ENCODE results near the gene ROGDI.
A peak's percentile ranks its signal among the peaks of the same experiment; 100 is the strongest.

ROGDI gene

DNA sequence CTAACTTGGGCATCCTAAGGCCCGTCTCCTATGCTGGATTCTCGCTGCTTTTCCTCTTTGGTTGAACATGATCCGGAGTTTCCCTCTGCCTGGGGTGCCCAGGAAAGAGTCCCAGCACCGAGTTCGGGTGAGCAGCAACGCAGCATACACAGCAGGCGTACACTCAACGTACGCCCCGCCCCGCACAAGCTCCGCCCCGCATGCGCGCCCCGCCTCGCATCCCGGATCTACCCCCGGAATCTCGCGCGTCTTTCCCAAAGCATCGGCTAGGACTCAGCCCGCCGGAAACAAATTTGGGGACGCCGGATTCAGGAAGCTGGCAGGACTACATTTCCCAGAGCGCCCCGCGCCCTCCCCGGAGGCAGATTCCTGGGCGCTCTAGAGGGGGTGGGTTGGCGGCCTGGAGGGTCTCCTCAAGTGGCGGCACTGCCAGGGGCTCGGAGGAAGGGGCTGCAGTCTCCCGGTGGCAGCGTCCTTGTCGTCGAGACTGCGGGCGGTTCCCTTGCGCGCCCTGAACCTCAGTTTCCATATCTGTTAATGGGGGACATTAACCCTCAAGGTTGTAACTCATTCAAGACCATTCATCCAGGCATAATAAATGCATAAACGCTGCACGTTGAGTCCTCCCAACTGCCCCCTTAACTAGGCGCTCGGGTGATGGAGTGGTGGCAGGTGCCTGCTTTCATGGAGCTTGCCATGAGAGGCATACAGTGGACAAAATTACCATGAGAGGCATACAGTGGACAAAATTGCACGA is 33.7 kb downstream of the ROGDI start:
- peak; percentile 83 for DNase-seq (ENCODE audit: extremely low read depth, low read depth)
- TF ChIP-seq, protein P1, sequence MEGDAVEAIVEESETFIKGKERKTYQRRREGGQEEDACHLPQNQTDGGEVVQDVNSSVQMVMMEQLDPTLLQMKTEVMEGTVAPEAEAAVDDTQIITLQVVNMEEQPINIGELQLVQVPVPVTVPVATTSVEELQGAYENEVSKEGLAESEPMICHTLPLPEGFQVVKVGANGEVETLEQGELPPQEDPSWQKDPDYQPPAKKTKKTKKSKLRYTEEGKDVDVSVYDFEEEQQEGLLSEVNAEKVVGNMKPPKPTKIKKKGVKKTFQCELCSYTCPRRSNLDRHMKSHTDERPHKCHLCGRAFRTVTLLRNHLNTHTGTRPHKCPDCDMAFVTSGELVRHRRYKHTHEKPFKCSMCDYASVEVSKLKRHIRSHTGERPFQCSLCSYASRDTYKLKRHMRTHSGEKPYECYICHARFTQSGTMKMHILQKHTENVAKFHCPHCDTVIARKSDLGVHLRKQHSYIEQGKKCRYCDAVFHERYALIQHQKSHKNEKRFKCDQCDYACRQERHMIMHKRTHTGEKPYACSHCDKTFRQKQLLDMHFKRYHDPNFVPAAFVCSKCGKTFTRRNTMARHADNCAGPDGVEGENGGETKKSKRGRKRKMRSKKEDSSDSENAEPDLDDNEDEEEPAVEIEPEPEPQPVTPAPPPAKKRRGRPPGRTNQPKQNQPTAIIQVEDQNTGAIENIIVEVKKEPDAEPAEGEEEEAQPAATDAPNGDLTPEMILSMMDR (IDR thresholded peaks at IDR 0.05; ENCODE audit: low read depth, low read length, missing control alignments) = no peak
- peak overlapping the region; percentile 46 for H3K4me3 ChIP-seq (replicated peaks; ENCODE audit: low read depth, low read length)

DNA sequence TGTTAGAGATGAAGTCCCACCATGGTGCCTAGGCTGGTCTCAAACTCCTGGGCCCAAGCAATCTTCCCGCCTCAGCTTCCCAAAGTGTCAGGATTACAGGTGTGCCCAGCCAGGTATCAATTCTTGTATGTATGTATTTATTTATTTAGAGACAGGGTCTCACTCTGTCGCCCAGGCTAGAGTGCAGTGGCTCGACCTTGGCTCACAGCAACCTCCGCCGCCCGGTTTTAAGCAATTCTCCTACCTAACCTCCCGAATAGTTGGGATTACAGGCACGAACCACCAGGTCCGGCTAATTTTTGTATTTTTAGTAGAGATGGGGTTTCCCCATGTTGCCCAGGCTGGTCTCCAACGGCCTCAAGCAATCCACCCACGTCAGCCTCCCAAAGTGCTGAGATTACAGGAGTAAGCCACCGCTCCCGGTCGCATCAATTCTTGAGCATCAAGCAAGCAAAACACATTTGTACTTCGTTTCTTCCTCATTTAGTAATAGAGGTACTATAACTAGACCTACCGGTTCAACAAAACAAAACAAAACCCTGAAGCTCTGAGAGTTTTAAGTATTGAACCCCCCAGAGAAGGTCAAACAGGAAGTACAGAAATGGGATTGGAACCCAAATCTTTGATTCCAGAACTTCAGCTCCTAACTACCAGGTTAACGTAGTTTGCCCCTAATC is 34.4 kb downstream of the ROGDI start:
- TF ChIP-seq, protein P1 (IDR thresholded peaks at IDR 0.05; ENCODE audit: low read depth, low read length, missing control alignments) = no peak

DNA sequence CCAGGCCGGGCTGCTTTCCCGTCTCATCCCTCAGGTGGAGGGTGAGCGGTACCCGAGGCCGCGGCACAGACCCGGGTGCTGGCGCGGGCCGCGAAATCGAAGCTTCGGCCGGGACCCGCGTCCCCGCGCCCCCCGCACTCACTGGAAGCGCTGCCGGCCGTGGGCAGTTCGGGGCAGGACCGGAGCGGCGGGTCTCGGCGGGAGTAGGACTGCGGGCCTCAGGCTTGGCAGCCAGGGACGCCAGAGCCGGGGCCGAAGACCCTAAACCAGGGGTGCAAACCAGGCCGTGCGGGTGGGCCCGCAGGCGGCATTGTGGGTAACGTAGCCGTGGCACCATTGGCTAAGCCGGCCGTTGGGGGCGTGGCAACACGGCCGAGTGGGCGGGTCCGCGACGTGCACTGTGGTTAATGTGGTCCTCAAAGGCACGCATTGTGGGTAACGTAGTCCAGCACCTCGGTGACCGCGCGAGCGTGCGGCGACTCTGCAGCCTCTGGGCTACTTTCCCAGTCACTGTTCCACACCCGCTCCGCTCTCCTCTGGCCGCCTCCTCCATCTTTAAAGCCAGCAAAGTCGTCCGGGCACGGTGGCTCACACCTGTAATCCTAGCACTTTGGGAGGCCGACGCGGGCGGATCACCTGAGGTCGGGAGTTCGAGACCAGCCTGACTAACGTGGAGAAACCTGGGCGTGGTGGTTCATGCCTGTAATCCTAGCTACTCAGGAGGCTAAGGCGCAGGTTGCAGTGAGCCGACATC is 35.4 kb downstream of the ROGDI start, which contains the start of gene ZNF500:
Gene ZNF500 (minus strand): TSS at position 288 of the 754 bp plus-strand sequence. CDS start 1,184 bp downstream, outside the sequence.
- DNase-seq (ENCODE audit: extremely low read depth, low read depth) = peak; percentile 96
- TF ChIP-seq, protein P1 (IDR thresholded peaks at IDR 0.05; ENCODE audit: low read depth, low read length, missing control alignments) = no peak
- peak within 1 kb of the TSS; percentile 94 for H3K4me3 ChIP-seq (replicated peaks; ENCODE audit: low read depth, low read length)

More for the DNA sequence above, 34.4 kb downstream of the ROGDI start:
- peak overlapping the region; percentile 46 for H3K4me3 ChIP-seq (replicated peaks; ENCODE audit: low read depth, low read length)
- no peak for DNase-seq (ENCODE audit: extremely low read depth, low read depth)

DNA sequence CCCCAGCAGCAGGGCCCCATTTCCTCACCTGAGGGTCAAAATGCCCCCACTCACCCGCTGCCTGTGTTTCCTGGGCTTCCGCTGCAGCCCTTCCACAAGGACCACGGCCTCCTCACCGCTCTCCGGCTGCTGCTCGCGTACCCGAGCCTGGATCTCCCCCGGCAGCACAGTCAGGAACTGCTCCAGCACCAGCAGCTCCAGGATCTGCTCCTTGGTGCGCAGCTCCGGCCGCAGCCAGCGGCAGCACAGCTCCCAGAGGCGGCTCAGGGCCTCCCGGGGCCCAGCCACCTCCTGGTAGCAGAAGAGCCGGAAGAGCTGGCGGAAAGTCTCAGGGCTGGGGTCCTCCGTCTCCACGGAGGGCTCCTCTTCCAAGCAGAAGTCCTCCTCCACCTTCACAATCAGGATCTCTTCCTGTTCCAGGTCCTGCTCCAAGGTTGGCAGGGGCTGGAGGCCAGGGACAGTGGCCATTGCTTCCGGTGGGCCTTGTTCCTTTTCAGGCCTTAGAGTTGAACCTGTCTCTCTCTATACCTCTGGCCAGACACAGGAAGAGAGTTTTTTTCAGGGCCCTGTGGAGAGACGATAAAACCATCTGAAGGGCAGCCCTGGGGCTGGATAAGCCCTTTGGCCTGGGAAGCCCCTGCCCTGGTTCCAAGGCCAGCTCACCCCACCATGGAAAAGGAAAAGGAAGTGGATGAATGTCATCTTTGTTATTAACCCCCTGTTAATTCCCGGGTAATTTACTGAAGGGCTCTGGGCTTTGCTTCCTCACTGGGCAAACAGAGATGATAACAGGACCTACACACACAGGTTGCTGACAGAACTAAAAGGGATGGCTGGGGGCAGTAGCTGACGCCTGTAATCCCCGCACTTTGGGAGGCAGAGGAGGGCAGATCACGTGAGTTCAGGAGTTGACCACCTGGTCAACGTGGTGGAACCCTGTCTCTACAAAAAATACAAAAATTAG is 36.6 kb downstream of the ROGDI start:
- no peak for DNase-seq (ENCODE audit: extremely low read depth, low read depth)
- TF ChIP-seq, protein P1 (IDR thresholded peaks at IDR 0.05; ENCODE audit: low read depth, low read length, missing control alignments) = no peak
- H3K4me3 ChIP-seq (replicated peaks; ENCODE audit: low read depth, low read length) = peak overlapping the region; percentile 94

DNA sequence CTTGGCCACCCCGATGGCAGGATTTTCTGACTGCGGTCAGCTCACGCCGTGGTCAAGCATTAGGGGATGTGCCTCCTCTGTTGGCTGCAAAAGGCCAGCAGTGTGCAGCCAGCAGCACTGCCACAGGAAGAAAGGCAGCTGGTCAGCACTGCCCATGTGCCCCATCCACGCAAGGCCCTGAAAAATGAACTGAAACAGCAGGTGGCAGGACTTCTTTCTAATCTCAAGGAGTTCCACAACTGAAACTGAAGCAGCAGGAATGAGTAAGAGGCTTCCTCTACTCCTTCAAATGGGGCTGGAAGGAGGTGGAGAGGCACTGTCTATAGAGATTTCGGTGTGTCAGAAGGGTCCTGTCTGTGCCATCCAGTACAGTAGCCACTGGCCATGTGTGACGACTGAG is 38.6 kb downstream of the ROGDI start:
- TF ChIP-seq, protein P1 (IDR thresholded peaks at IDR 0.05; ENCODE audit: low read depth, low read length, missing control alignments) = no peak
- no peak for DNase-seq (ENCODE audit: extremely low read depth, low read depth)
- no peak overlapping the region for H3K4me3 ChIP-seq (replicated peaks; ENCODE audit: low read depth, low read length)

DNA sequence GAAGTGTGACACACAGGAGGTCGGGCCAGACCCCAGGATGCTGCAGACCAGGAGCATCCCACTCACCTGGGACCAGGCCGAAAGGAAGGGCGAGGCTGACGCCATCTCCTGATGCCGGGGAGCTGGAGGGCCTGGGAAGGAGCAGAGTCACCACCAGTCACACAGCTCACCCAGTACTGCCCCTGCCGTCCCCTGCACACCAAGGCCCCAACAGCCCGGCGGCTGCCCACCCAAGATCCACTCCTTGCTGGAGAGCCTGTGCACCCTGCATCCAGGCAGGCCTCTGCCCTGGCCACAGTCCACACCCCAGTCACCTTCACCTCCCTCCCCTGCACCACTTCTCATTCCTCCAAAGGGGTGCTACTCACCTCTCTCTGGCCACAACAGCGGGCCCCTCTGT is 40.2 kb downstream of the ROGDI start:
- DNase-seq (ENCODE audit: extremely low read depth, low read depth) = no peak
- TF ChIP-seq, protein P1 (IDR thresholded peaks at IDR 0.05; ENCODE audit: low read depth, low read length, missing control alignments) = no peak
- H3K4me3 ChIP-seq (replicated peaks; ENCODE audit: low read depth, low read length) = no peak overlapping the region
